Medulla oblongata (tissue), 1 donor: ENCODE results near the gene CPLX4.

Source experiments
- DNase-seq: peaks from one replicate; pipeline ENCODE4 v3.0.0-alpha.2; 2015; ENCODE audit errors: extremely low spot score

CPLX4 gene, protein sequence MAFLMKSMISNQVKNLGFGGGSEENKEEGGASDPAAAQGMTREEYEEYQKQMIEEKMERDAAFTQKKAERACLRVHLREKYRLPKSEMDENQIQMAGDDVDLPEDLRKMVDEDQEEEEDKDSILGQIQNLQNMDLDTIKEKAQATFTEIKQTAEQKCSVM

DNA sequence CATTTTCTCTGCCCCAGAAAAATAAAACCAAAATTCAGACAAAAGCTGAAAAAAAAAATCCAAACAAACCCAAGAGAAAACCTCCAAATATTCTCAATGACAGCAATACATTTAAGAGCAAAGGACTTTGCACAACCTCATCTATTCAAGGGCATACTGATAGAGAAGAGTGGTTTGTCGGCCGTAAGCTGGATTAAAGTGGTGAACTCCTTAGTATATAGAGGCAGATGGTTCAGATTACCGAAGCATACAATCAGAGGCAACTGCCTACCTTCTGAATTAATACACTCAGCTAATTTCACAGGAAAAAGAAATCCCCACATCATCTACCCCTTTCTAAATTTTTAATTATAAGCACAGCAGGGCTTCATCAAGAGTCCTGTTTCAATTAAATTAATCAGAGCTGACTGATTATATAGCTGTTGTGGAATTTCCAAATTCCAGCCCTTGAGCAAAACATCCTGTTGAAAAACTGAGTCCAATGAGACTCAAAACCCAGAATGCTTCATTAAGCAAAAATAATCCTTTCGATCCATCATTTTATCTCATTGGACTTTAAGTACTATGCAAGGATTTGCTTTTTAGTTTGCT is at the start of gene CPLX4:
Gene CPLX4 (minus strand): TSS at position 190 of the 591 bp plus-strand sequence. CDS start 187 bp downstream, at position 3.
- no peak for DNase-seq

GRCh38 chr18:59360381-59360780 is 41.9 kb upstream of the CPLX4 start:
- no peak for DNase-seq

DNA sequence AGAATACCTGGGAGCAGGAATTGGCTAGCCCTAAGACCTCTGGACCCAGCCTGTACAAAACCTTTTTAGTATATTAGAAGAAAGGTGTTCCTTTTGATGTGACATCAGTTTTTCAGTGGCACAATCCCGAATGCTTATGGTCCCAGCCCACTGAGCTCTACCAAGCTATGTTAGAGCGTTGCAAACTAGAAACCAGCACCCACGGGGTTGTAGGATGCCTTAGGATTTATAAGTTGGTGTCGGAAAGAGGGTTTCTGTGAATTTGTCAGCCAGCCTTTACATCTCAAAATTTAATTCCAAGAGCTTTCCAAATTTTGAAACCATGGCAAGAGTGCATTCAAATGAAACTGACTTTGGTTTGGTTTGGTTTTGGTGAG is 41.1 kb upstream of the CPLX4 start:
- DNase-seq: no peak

GRCh38 chr18:59358712-59359575 is 40.5 kb upstream of the CPLX4 start, which contains the start of gene LMAN1:
LMAN1 (minus strand) TSS chr18:59359265; CDS start chr18:59359244, 21 bp downstream.
- peak; percentile 98 for DNase-seq

DNA sequence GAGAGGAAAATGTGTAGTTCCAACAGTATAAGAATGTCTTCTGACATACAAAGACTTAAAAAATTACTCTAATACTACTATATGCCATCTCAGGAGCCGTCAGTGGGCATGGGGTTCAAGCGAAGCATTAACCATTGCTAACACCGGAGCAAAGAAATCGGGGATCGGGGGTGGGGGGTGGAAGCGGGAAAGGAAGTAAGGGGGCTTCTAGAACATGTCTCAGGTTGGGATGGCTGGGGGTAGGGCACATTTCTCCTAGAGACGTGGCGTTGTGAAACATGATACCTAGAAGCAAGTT is 39.9 kb upstream of the CPLX4 start:
- DNase-seq: no peak

GRCh38 chr18:59357928-59358327 is 39.5 kb upstream of the CPLX4 start:
- peak; percentile 24 for DNase-seq

DNA sequence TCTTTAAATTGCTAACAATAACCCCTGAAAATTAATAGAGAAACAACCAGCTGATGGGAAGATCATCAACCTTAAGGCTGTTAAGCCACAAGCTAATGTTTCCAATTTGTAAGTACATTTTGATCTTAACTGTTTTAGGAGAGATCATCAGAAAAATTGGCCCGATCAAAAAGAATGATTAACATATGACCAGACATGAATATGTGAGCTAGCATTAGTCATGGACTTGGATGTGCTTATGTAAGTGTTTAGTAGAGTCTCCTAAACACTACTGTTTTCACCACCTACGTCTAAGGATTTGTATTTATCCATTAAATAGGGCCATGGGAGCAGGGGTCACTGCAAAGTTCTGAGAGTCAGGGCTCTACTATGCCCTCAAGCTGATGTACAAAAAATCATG is 36.3 kb upstream of the CPLX4 start:
- no peak for DNase-seq

GRCh38 chr18:59353079-59353680 is 34.7 kb upstream of the CPLX4 start:
- no peak for DNase-seq

- no peak for DNase-seq
These were observed 33.9 kb upstream of the CPLX4 start for GRCh38 chr18:59352250-59352855.

GRCh38 chr18:59345556-59345955 is 27.1 kb upstream of the CPLX4 start:
- no peak for DNase-seq

DNA sequence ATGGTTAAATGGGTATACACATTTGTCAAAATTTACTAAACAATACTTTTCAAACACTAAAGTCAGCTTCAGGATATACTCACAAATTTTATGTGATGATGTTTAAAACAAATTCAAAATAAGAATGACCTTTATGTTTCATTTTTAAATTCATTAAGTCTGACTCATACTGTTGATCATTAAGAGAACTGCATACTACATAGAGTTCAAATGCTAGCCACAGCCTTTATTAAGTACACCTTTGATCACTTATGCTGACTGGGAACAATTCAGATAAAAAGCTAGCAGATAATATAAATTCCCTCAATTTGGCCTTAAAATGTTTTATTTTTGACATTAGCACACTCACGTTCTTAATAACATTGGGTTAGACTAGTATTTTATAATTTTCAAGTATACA is 26.5 kb upstream of the CPLX4 start:
- no peak for DNase-seq

DNA sequence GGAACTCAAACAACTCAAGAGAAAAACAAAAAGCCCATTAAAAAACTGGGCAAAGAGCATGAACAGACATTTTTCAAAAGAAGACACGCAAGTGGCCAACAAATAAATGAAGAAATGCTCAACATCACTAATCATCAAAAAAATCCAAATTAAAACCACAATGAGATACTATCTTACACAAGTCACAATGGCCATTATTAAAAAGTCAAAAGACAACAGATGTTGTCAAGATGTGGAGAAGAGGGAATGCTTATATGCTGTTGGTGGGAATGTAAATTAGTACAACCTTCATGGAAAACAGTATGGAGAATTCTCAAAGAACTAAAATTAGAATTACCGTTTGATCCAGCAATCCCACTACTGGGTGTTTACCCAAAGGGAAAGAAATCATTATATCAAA is 25.5 kb upstream of the CPLX4 start:
- DNase-seq: no peak

DNA sequence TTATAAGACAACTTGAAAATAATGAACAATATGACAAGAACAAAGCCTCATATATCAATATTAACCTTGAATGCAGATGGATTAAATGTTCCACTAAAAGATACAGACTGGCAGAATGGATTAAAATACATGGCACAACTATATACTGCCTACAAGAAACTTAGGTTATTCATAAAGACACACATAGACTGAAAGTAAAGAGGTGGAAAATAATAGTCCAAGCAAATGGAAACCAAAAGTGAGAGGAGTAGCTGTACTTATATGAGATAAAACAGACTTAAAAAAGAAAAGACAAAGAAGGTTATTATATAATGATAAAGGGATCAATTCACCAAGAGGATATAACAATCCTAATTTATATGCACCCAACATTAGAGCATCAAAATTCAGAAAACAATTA is 22.4 kb upstream of the CPLX4 start:
- DNase-seq: no peak

DNA sequence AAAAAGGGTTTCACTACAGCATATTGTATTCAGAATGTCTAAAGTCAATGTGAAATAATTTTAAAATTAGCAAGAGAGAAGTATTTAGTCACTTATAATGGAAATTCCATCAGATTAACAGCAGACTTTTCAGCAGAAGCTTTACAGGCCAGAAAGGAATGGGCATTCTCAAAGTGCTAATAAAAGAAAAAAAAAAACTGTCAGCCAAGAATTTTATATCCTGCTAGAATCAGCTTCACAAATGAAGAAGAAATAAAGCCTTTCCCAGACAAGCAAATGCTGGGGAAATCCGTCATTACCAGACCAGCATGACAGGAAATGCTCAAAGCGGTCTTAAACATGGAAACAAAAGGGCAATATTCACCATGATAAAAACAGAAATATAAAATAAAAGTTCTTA is 21.9 kb upstream of the CPLX4 start:
- DNase-seq: no peak

DNA sequence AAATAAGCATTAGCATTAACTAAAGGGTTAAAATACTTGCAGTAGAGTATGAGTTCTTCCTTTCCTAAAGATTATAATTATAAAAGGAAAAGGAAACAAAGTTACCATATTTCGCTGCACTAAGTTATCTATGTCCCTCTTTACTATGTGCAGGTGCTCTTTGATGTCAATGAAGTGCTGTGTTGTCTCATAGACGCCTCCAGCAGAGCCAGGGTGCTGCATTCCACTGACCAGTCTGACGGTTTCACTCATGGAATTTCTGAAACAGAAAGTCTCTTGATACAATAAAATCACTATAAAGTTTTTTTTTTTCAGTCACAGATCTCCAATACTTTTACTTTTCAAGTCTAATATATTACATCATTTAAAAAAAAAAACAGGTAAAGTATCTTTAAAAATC is 14.5 kb upstream of the CPLX4 start:
- DNase-seq: no peak

DNA sequence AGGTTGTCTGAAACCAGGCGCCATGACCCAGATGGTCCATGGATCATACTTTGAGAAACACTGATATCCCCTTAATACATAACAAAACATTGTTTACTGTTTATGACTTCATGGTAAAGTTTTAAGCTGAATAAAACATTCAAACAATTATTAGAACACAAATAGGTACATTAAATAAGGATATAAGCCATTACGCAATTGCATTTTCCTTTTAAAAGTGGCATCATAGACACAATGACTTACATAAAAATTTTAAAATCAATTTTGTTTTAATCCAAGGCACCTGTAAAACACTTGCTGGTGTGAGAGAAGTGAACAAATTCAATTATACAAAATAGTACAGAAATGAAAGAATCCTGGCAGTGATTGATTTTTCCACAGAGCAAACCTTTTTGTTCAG is 10.2 kb upstream of the CPLX4 start:
- no peak for DNase-seq

DNA sequence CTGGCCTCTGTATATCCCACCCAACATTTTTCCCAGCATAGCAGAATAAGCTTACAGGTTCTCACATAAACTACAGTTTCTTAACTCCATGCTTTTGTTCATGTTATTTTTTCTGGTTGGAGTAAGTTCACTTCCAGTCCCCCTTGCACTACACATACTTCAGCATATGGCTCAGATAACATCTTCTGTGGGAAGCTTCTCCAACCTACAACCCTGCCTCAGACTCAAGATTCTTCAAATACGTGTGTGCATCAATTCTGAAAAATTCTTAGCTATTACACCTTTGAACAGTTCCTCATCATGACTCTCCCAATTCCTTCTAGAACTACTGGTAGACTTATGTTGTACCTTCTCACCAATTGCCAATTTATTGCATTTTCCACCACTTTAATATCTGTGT is 7.5 kb upstream of the CPLX4 start:
- DNase-seq: no peak

DNA sequence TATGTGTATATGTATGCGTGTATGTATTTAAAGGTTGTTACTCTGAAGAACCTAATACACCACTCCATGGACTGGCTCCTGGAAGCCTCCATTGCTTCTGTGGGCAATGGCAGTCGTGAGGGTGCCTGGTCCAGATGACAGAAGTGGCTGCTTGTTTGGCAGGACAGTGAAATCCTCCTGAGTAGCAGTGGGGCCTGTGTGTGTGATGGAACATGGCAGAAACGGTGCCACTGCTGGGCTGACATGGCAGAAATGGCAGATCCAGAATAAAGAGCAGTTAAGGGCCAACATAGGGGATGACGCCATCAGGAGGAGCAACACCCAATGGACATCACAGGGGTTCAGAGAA is 6.1 kb upstream of the CPLX4 start:
- no peak for DNase-seq

DNA sequence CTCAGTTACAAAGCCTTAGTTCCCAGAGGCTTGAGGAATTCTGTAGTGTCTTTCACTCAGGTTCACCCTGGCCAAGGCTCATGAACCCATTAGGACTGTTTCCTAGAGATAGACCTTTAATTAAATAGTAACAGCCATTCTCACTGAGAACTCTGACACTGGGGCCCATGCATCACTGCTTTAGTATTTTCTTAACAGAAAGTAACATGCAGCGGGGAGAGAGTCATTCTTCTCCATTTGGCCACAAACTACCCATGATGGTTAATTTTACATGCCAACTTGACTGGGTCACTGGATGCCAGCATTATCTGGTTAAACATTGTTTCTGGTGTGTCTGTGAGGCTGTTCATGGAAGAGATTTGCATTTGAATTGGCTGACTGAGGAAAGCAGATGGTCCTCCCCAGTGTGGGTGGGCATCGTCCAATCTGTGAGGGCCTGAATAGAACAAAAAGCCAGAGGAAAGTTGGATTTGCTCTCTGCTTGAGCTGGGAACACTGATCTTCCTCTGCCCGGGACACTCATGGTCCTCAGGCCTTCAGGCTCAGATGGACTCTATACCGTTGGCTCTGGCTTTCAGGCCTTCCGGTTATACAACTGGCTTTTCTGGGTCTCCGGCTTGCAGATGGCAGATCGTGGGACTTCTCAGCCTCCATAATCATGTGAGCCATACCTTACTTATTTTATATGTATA is 5.6 kb upstream of the CPLX4 start:
- DNase-seq: no peak

DNA sequence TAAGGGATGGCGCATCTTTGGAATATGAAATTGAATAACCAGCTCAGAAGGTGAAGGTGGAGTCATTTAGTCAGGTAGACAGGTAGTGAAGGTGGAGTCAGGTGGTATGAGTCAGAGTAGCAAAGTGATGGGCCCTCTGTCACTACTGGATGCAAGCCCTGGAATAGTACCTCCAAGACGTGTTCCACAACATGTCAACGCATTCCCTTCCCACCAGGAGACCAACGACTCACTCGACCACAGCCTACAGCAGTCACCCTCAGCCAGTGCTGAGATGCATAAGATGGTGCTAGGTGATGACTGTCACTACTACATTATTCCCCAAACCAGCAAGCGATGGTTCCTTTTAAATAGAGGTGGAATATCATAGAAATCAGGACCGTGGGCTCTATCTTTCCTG is 6.8 kb downstream of the CPLX4 start:
- no peak for DNase-seq

- no peak for DNase-seq
These were observed 9.6 kb downstream of the CPLX4 start for GRCh38 chr18:59308938-59309260.
